Eye (tissue), 1 donor: ENCODE data around the gene TSPAN17.

Experiments
- DNase-seq: peaks from one replicate; pipeline ENCODE4 v3.0.0-alpha.2; 2015

TSPAN17 gene

DNA sequence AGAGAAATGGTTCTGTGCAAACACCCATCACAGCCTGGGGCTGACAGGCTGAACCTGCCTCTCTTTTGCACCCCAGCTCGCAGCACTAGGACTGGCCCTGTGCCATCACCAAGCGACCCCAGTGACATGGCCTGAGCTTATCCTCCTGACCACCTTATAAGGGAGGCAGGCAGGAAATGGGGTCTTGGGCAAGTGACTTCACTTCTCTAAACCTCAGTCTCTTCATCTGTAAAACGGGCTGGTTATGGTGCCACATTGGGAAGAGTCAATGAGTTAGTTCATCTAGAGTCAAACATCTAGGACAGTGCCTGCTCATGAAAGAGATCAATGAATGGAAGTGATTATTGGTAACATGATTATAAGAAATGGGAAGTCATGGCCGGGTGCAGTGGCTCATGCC lies 23.1 kb upstream of the TSPAN17 start:
- DNase-seq, result no peak

DNA sequence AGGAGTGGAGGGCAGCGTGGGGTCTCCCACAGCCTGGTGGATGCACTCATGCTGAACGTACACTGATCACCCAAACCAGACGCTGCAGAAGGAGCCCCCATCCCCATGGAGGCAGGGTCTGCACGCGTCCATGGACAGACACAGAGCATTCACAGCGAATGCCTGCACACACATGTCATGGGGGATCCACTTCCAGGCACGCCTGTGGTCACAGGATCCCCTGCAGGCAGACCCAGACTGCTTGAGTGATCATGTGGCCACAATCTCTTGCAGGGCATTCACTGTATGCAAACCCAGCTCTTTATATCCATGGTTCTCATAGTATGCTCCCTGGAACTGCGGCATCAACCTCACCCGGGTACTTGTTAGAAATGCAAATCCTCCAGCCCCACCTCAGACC lies 22.3 kb upstream of the TSPAN17 start:
- DNase-seq, result no peak

DNA sequence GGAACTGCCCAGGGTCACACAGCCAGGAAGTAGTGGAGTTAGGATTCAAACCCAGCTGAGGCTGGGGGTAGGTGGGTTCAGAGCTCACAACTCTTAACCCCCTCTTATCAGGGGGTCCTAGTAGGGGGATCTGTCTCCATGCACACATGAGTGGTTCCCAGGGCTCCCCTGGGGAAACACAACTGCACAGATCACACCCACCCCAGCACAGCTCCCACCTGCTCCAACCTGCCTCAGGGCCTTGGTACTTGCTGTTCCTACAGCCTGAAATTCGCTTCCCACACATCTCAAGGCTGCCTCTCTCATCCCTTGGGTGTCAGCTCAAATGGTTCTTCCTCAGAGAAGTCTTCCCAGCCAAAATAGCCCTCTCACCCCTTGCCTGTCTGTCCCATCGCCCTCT lies 21.8 kb upstream of the TSPAN17 start:
- no peak for DNase-seq

DNA sequence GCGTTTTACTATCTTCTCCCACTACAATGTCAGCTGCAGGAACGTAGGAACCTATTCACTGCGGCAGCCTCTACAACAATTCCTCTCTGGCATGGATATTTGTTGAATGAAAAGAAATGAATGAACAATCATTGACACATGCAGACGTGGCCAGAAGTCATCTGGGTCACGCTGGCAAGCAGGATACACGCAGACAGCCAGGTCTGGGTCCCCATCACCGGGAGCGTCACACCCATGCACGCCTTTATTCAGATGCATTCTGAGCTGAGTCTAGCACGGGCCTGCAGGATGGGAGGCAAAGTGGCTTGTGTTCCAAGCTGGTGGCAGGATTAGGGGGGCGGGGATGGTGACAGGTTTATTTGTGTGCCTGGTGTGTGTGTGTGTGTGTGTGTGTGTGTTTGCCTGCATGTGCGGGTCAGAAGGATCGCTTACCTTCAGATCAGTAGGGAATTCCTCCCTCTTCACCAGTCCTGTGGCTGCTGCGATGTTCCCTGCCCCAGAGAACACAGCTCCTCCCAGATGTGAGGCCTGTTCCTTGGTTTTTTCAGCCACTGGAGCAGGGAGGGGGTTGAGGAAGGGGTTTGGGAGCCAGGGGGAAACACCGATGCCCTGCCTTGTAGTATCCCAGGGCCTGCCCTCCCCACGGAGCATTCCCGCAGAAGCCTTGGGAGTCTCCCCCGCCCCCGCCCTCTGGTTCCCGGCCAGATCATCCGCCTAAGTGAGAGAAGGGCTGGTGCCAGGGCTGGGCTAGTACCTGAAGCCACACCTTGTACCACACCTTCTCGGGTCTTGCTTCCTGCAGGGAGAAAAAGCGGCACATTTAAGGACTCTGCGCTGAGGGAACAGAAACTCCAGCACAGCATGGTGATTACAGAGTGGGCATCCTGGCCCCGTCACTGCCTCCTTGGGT lies 21.1 kb upstream of the TSPAN17 start:
- DNase-seq, result no peak

DNA sequence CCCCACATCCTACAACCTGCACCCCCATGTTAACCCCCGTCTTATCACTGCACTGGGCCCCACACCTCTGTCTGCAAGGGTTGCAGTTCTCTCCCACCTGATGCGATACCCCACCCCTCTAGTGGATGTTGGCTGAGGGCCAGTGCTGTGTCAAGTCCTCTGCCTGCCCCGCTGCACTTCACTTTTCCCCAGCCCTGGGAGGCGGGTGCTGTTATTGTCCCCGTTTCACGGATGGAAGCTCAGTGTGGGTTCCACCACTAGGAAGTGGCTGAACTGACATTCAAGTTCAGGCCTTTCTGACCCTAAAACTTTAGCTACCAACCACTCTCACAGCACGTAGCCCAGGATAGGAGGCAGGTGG lies 20.4 kb upstream of the TSPAN17 start:
- DNase-seq, result no peak

DNA sequence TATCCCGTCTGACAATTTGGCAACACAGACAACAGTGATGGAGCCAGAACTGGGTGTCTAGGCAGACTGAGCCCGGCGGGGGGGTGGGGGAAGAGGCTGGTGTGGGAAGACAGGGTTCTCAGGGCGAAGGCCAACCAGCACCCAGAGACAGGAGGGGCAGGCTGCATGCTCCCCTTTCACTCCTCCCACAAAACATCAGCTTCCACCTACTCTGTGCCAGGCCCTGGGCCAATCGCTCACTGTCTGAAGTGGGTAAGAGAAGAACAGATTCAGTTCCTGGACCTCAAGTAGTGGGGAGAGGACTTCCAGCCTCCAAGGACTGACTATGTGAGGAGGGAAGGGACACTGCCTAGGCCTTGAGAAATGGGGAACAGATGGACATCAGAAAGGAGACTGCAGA lies 19.7 kb upstream of the TSPAN17 start:
- DNase-seq, result no peak

DNA sequence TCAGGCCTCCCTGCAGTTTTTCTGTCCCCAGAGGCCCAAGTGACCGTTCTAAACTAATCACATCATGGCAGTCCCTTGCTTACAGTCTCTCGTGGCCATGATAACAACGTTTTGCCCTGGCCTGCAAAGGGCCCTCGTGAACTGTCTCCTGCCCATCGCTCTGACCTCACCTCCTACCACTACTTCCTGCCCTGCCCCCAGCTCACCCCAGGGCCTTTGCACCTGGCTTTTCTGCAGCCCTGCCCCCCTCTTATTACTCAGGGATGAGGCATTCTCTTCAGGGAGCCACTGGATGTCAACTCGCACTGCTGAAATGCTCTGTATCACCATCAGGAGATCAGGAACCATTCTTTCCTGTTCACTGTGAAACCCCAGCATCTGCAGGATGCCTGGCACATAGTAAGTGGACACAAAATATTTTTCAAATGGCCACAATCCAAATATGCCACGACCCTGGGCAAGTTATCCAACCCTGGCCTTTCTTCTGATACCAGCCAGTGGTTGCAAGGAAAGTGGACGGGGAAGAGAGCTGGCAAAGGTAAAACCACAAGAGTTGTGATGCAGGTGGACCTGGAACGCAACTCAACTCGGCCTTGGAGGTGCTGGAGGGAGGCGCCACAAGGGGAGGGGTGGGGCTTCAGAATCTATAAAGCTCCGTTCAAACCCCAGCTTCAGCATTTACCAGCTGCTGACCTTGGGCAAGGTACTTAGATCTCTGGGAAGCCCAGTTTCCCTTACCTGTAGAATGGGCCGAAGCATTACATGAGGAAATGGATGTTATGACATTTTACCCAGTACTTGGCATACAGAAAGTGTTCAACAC lies 18.7 kb upstream of the TSPAN17 start:
- DNase-seq, result no peak

DNA sequence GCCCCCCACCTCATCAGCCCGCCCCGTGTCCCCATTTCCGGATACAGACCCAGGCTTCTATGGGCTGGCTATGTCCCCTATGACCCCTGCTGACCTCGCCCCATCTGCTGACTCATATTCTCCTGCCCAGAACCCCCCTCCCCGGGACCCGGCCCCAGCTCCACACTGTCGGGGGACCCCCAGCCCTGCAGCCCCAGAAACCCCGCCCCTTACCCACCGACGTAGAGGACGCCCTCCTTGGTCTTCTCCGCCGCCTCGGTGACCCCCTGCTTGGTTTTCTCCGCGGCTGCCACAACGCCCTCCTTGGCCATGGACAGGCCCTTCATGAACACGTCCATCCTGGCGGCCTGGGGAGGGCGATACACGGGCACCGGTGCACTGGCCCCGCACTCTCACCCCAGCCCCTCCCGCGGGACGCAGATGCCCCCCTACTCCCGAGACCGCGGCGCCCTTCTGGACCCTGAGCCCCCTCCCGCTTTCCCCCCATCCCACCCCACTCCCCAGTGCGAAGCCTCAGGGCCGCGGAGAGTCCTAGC lies 17.9 kb upstream of the TSPAN17 start:
- no peak for DNase-seq

DNA sequence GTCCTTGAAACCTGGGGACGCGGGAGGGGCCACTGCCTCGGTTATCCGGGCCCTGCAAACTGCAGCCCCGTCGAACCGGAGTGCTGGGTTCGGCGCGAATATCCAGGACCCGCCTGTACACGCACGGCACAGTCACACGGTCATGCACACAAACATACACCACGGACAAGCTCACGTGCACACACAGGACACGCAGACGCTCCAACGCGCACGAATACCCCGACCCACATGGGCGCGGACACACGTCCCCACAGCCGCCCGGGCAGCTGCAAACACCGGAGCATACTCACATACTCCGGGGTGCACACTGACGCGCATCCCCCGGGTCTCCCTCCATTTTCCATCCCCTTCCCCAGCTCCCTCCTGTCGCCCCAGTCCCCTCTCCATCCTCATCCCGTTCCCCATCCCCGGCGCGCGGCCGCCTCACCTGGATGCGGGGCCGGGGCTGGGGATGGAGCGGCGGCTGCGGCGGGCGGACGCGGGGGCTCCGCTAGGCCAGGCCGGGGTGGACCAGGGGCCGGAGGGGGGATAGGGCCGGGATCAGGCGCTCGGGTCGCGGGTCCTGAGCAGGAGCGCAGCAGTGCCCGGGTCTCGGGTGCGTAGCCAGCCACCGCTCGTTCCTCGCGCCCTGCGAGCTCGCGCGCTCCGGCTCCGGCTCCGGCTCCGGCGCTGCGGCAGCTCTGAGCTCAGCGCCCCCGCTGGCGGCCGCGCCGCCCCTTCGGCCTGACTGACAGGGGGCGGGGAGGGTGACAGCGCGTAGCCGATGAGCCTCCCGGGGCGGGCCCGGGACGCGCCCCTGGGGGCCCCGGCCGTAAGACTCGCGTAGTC lies 17.2 kb upstream of the TSPAN17 start, which contains the start of the genes EIF4E1B and SNCB:
Gene EIF4E1B, plus strand, starts transcription at position 823 of the 828 bp plus-strand sequence. CDS start 12,113 bp downstream, outside the sequence.
Gene SNCB, minus strand, starts transcription at position 682 of the 828 bp plus-strand sequence. CDS start 880 bp downstream, outside the sequence.
- peak; percentile 80 for DNase-seq

DNA sequence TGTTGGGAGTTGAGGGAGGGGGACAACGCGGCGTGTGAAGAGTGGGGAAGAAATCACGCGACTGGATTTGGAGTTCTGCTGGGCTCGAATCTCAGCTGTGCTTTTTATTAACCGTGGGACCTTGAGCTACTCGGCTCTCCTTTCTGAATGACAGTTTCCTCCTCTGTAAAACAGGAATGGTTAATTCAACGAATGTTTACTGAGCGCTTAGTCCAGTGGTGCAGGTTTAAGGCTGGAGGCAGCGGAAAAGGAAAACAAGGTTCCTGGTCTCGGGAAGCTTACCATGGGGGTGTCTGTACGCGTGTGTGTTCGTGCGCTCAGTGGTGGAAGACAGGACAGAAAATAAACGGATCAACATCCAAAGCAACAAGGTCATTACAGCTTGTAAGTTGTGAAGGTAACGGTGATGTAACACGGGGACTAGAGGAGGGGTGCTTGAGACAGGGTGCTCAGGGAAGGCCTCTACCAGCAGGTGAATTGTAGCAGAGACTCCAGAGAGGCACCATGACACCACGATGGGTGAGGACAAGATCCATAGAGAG lies 16.5 kb upstream of the TSPAN17 start:
- DNase-seq, result no peak

DNA sequence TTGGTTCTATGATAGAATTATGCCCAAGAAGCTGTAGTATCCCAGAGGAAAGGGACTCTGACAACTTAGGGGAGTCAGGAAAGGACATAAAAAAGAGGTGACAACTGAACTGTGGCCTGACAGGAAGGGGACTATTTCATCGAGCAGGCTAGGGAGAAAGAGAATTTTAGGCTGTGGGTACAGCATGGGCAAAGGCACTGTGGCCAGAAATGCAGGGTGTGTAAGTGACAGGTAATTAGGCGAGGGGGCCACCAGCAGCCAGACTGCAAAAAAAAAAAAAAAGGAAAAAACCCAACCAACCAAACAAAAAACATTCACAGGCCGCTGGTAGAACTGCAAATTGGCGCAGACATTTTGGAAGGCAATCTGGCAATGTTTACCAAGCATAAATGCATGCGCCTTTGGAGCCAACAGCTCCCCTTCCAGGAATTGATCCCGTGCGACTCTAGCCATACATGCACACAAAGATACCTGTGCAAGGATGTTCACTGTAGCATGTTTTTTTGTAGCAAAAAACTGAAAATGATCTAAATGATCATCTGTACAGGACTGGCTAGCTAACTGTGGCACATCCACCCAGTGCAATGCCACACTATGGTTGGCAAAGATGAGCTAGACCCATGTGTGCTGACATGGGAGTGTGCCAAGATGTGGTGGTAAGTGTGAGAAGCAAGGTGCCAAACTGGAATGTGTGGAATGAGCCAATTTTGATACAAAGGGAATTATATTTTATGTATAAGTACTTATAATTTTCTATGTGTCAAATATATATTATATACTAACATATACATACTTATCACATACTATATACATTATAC lies 15.7 kb upstream of the TSPAN17 start:
- no peak for DNase-seq

DNA sequence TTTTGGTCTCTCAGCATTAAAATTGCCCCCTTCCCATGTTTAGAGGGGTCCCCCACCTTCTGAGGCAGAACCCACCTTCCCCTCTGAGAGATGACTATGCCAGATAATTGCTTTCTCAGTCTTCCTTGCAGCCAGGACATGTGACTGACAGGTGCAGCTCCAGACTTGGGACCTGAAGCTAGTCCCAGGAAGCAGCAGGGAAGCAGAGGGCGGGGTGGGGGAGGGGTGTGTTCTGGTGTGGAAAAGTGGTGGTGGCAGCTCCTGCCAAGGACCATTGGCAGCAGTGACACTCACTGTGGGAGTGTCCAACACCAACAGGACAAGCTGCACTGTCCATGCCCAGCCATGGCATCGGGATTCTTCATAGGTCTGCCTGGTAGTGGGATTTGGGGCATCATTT lies 14.5 kb upstream of the TSPAN17 start:
- DNase-seq, result peak; percentile 28

DNA sequence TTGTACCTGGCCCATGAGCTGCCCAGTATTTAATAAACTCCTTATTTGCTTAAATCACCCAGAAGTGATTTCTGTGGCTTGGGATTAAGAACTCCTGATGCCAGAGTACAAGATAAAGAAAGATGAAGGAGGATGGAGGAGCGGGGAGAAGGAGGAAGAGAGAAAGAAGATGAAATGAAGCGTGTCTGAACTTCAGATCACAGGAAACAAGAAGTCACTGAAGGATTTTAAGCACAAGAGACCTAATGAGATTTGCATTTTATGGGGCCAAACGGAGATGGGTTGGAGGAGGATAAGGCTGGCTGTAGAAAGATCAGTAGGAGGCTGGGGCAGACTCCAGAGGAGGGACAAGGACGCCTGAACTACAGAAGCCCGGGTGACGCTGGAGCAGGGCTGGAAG lies 13.7 kb upstream of the TSPAN17 start:
- DNase-seq, result no peak

DNA sequence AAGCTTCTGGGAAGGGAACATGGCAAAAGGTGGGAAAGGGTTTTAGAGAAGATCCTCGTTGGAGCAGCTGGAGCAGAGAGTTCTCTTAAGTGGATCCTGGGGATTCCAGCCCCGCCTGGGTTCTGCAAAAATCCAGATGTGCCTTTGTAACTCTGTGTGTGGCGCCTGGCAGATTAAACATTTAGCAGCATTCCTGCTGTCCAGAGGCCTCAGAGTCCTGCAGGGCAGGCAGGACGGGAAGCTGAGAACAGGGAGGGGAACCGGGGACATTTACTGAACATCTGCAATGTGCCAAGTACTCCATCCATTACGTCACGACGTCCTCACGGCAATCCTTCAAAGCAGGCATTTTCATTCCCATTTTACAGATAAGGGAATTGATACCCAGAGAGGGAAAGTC lies 10.9 kb upstream of the TSPAN17 start:
- no peak for DNase-seq

DNA sequence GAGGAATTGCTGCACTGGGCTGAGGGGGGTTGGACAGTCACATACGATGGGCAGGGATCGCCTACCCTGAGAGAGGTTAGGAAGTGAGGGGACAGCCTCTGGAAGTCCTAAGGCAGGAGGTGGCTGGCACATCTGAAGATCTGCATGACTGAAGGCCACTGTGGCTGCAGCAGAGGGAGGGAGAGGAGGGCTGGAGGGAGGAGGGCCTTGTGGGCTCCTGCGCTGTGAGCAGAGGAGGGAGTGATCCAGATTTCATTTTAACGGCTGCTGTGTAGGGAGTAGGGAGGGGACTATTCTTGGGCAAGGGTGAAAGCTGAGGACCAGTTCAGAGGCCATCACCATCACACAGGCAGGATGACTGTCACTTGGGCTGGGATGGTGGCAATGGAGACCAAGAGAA lies 9.7 kb upstream of the TSPAN17 start:
- no peak for DNase-seq

DNA sequence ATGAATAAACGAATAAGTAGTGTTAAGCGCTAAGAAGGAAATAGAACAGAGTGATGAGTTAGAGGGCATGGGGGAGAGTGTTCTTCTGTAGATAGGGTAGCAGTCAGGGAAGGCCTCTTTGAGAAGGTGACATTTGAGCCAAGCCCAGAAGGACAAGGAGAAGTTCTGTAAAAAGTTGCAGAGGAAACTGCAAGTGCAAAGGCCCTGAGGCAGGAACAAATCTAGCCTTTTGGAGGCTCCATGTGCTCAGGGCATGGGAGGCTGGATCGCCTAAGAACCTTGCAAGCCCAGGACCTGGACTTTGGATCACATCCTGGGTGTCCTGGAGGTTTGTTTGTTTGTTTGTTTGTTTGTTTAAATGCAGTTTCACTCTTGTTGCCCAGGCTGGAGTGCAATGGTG lies 8.8 kb upstream of the TSPAN17 start:
- no peak for DNase-seq

DNA sequence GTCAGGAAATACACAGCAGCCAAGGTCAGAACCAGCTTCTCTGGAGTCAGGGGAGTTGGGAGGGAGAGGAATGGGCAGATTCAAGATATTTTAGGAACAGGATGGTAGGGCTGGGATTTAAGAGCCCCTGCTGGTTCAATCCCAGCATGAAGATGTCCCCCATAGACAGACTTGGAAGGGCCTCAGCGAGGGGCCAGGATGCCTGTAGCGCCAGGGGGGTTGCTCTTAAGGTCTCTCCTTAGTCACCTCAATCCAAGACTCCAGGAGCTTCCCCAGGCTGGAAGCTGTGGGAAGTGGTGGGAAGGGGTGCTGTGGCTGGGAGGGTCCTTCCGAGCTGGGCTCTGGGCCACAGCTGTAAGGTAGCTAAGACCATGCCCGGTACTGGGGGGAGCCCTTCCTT lies 8.1 kb upstream of the TSPAN17 start:
- no peak for DNase-seq

DNA sequence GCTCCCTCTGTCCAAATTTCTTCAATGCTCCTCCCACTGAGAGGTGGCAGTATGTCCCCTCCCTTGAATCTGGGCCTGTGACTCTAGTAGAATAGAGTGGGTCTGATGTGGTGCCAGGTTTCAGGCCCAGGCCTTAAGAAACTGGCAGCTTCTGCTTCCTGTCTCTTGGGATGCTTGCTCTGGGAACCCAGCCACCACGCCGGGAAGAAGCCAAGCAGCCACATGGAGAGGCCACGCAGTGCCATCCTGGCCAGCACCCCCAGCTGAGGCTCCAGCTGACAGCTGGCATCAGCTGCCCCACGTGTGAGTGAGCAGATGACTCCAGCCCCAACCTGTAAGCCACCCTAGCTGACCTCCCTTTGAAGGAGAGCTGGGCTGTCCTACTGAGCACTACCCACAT lies 7.3 kb upstream of the TSPAN17 start:
- DNase-seq, result no peak

DNA sequence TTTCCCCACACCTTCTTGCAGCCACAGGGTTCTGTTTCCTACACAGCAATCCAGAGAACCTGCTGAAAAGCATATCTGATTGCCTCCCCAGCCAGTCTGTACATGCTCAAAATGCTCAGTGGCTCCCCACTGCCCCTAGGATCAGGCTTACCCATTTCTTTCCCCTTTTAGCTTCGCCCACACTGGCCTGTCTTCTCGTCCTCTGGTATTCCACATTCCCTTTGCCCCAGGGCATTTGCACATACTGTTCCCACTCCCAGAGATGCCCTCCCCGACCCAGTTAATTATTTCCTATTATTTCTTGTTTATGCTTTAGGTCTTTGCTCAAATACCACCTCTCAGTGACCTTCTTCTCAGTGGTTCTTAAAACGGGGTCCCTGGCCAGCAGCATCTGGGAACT lies 6.7 kb upstream of the TSPAN17 start:
- no peak for DNase-seq

DNA sequence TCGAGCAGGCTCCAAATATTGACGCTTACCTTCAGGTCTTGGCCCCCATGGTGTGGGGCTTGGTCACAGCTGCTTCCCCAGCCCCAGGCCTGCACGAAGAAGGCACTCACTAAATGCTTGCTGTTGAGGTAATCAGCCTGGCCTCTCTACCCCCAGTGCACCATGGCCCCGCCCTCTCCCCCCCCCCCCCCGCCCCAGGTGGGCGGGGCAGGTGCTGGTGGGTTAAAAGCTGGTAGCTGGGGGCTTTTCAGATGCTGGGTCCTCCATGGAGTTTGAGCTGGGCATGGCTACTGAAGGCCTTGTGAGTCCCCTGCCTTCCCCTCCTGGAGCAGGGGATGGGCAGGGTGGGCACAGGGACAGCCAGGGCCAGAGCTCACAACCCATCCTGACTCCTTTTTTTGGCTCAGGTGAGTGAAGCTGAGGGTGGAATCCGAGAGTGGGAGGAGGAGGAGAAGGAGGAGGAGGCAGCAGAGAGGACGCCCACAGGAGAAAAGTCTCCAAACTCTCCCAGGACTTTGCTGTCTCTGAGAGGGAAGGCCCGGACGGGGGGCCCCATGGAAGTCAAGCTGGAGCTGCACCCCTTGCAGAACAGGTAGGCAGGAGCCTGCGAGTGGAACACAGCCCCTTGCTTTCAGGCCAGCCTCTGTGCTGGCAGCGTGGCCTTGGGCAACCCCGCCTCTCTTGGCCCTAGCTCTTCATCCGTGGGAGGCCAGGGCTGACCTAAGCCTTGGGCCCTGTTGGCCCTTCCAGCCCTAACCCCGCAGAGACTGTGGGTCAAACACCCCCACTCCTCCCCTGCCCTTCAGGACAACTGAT lies 4.4 kb upstream of the TSPAN17 start:
- no peak for DNase-seq
